Fibroblast of gingiva (primary cell): ENCODE results near the gene MGAT5.

Experiments used
- DNase-seq: peaks from one replicate; pipeline ENCODE4 v3.0.0-alpha.2; 2011; ENCODE audit warnings: low read depth

The MGAT5 gene

GRCh38 chr2:134253804-134254203 lies at the start of gene MGAT5:
Gene MGAT5 (plus strand): TSS chr2:134254072. CDS start chr2:134254404, 332 bp downstream.
- DNase-seq, result no peak

- DNase-seq, result no peak
Observed at GRCh38 chr2:134205087-134205486, 48.8 kb upstream of the MGAT5 start.

GRCh38 chr2:134206031-134206430 lies 47.8 kb upstream of the MGAT5 start:
- no peak for DNase-seq

GRCh38 chr2:134206573-134206972 lies 47.3 kb upstream of the MGAT5 start:
- DNase-seq, result peak; percentile 43

GRCh38 chr2:134207589-134208209 lies 46.2 kb upstream of the MGAT5 start:
- peak; percentile 33 for DNase-seq

GRCh38 chr2:134208825-134209224 lies 45.0 kb upstream of the MGAT5 start:
- DNase-seq, result no peak

GRCh38 chr2:134212746-134213145 lies 41.1 kb upstream of the MGAT5 start:
- DNase-seq, result no peak

- DNase-seq, result no peak
Observed at GRCh38 chr2:134216152-134216829, 37.6 kb upstream of the MGAT5 start.

GRCh38 chr2:134217351-134217750 lies 36.5 kb upstream of the MGAT5 start:
- no peak for DNase-seq

- DNase-seq, result no peak
Observed at GRCh38 chr2:134217924-134218323, 35.9 kb upstream of the MGAT5 start.

GRCh38 chr2:134218414-134218813 lies 35.5 kb upstream of the MGAT5 start:
- no peak for DNase-seq

GRCh38 chr2:134218930-134219658 lies 34.8 kb upstream of the MGAT5 start:
- no peak for DNase-seq

GRCh38 chr2:134220344-134220974 lies 33.4 kb upstream of the MGAT5 start:
- DNase-seq, result no peak

GRCh38 chr2:134224005-134224404 lies 29.9 kb upstream of the MGAT5 start:
- DNase-seq, result peak; percentile 85

GRCh38 chr2:134225173-134225572 lies 28.7 kb upstream of the MGAT5 start:
- DNase-seq, result no peak

GRCh38 chr2:134225841-134226240 lies 28.0 kb upstream of the MGAT5 start:
- no peak for DNase-seq

- DNase-seq, result no peak
Observed at GRCh38 chr2:134226601-134227000, 27.3 kb upstream of the MGAT5 start.

GRCh38 chr2:134227666-134228065 lies 26.2 kb upstream of the MGAT5 start:
- no peak for DNase-seq

- DNase-seq, result no peak
Observed at GRCh38 chr2:134228493-134228903, 25.4 kb upstream of the MGAT5 start.

- DNase-seq, result no peak
Observed at GRCh38 chr2:134229540-134229939, 24.3 kb upstream of the MGAT5 start.

GRCh38 chr2:134230885-134231284 lies 23.0 kb upstream of the MGAT5 start:
- no peak for DNase-seq

- no peak for DNase-seq
Observed at GRCh38 chr2:134231301-134231964, 22.4 kb upstream of the MGAT5 start.
